Vagina (tissue), 2 donors: Measurements from ENCODE around the gene AK3. TPM values are rescaled to one million over a fixed set of nuclear protein-coding genes. Genes with fewer than 3 reads are reported as not detected.
A peak's percentile ranks its signal among the peaks of the same experiment; 100 is the strongest.
"Not testable (repeated sequence)": the region's sequence is repeated elsewhere in the genome, so short reads cannot be mapped to it uniquely, and the experiment has no call there.

Source experiments
- DNase-seq, 2 donors: peaks; one replicate each; pipeline ENCODE4 v3.0.0-alpha.2; 2017; ENCODE audit errors: extremely low spot score in 2 of 2
- H3K27ac ChIP-seq: fragments of 200-600 bp; sonication (generic); one replicate; pipeline ENCODE4 v1.5.1; 2019
- H3K27me3 ChIP-seq: fragments of 200-600 bp; sonication (generic); one replicate; pipeline ENCODE4 v1.5.1; 2019
- H3K36me3 ChIP-seq, 2 donors: fragments of 200-600 bp; sonication (generic); one replicate each; pipeline ENCODE4 v1.5.1; 2017 to 2019
- H3K4me1 ChIP-seq: fragments of 200-600 bp; sonication (generic); one replicate; pipeline ENCODE4 v1.5.1; 2019
- H3K4me3 ChIP-seq, 2 donors: fragments of 200-600 bp; sonication (generic); 1 replicate in 1 of 2; 2 replicates in 1 of 2; pipeline ENCODE4 v1.5.1; 2016 to 2019
- H3K9me3 ChIP-seq: fragments of 200-600 bp; sonication (generic); one replicate; pipeline ENCODE4 v1.5.1; 2019
- POLR2A ChIP-seq, 2 donors: fragments of 450-650 bp; IDR thresholded peaks; one replicate each; pipeline ENCODE4 v1.6.1; 2017; ENCODE audit warnings: antibody characterized with exemption in 2 of 2, mild to moderate bottlenecking in 2 of 2, moderate library complexity in 2 of 2
- POLR2AphosphoS5 ChIP-seq, 2 donors: sonication (generic); formaldehyde crosslinking; IDR thresholded peaks; one replicate each; pipeline ENCODE4 v1.9.0; 2017; ENCODE audit warnings: antibody characterized with exemption in 2 of 2, mild to moderate bottlenecking in 2 of 2, low read depth in 1 of 2; ENCODE audit not compliant: insufficient read depth in 1 of 2
- intact Hi-C: fragments of 100-400 bp; cut with DNase I; formaldehyde crosslinking; loops from one replicate; pipeline ENCODE4 v1.15.1; 2023
- total RNA-seq: library from RNA; depleted of rRNA; stranded (reverse); fragments of >200 nt; gene quantifications from one replicate; pipeline ENCODE4 v1.2.3, GENCODE V29; 2016
- TF ChIP-seq, protein P1 (sequence below), 3 experiments: fragments of 450-650 bp in 2 of 3; fragments of 200-600 bp in 1 of 3; sonication (generic) in 1 of 3; IDR thresholded peaks; one replicate each; pipeline ENCODE4 v1.5.1; 2017 to 2019; ENCODE audit warnings: antibody characterized with exemption in 3 of 3, mild to moderate bottlenecking in 2 of 3, moderate library complexity in 2 of 3

Gene AK3
- total RNA-seq, 1 donor from 2014 or later: 72.4 TPM

DNA sequence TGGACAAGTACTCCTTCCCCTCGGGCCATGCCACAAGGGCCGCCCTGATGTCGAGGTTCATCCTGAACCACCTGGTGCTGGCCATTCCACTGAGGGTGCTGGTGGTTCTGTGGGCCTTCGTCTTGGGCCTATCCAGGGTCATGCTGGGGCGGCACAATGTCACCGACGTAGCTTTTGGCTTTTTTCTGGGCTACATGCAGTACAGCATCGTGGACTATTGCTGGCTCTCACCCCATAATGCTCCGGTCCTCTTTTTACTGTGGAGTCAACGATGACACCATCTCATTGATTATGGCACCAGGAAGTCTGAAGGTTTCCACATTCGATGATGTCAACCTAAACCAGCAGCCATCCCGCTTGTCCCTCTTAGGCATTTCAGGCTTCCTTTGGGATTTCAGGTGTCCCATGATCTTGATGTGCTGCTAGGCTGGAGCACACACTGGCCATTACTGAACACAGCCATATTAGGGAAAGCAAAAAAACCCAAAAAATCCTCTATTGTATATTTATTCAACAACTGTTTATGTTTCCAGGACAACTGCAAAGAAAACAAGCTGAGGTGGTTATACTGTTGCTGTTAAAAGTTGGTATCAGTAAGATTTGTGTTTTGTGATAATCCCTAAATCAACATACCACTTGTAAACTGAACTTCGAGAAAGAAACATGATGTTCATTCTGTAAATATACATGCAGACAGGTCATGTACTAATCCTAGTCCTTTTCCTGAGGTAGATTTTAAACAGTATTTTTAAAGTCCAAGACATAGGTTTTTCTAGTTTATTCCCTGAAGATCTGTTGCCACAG, 77.8 kb downstream of the AK3 start:
- Histone ChIP-seq H3K4me3 (peak overlapping the region; percentile 72 to 84), H3K9me3 (no peaks in the 10 kb centered on the region), H3K4me1 (peaks cover 48% of the 10 kb centered on the region), H3K36me3 (no peaks in the 10 kb centered on the region), H3K27me3 (no peaks in the 10 kb centered on the region), H3K27ac (peak overlapping the region; percentile 76)
- intact Hi-C loops: no loop called here
- TF ChIP-seq, protein P1, sequence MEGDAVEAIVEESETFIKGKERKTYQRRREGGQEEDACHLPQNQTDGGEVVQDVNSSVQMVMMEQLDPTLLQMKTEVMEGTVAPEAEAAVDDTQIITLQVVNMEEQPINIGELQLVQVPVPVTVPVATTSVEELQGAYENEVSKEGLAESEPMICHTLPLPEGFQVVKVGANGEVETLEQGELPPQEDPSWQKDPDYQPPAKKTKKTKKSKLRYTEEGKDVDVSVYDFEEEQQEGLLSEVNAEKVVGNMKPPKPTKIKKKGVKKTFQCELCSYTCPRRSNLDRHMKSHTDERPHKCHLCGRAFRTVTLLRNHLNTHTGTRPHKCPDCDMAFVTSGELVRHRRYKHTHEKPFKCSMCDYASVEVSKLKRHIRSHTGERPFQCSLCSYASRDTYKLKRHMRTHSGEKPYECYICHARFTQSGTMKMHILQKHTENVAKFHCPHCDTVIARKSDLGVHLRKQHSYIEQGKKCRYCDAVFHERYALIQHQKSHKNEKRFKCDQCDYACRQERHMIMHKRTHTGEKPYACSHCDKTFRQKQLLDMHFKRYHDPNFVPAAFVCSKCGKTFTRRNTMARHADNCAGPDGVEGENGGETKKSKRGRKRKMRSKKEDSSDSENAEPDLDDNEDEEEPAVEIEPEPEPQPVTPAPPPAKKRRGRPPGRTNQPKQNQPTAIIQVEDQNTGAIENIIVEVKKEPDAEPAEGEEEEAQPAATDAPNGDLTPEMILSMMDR (IDR thresholded peaks at IDR 0.05): no peak
- no peak for TF ChIP-seq POLR2A (IDR thresholded peaks at IDR 0.05)
- no peak for TF ChIP-seq POLR2AphosphoS5 (IDR thresholded peaks at IDR 0.05; ENCODE audit: insufficient read depth in 1 of 2, low read depth in 1 of 2)
- no peak for DNase-seq

DNA sequence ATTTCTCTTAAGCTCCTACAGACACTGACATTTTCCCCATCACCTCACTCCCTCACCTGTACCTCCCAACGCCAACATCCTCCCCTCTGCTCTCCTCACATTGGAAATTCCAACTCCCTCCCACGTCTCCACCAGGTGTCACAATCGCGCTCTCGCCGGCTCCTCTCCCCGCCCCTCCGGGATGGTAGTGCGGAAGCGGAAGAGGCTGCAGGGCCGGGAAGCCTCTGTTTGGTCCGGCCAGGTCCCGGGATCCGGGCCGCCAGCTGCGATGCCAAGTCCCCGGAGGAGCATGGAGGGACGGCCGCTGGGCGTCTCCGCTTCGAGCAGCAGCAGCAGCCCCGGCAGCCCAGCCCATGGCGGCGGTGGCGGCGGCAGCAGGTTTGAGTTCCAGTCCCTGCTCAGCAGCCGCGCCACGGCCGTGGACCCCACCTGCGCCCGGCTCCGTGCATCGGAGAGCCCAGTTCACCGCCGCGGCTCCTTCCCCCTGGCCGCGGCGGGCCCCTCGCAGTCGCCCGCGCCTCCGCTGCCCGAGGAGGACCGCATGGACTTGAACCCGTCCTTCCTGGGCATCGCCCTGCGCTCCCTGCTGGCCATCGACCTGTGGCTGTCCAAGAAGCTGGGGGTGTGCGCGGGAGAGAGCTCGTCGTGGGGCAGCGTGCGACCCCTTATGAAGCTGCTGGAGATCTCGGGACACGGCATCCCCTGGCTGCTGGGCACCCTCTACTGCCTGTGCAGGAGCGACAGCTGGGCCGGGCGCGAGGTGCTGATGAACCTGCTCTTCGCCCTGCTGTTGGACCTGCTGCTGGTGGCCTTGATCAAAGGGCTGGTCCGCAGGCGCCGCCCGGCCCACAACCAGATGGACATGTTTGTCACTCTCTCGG, 78.7 kb downstream of the AK3 start, which contains the start of gene PLPP6:
PLPP6 (plus strand) TSS at position 187 of the 881 bp plus-strand sequence; CDS start at position 269, 82 bp downstream.
- Histone ChIP-seq H3K27ac (peak within 1 kb of the TSS; percentile 76), H3K9me3 (no peaks in the 10 kb centered on the region), H3K4me3 (peak within 1 kb of the TSS; percentile 72 to 84), H3K36me3 (no peaks in the 10 kb centered on the region), H3K4me1 (peaks cover 48% of the 10 kb centered on the region), H3K27me3 (no peaks in the 10 kb centered on the region)
- intact Hi-C loops: no loop called here
- peak in 1 of 2 donors; percentile 91 for DNase-seq
- TF ChIP-seq POLR2A (IDR thresholded peaks at IDR 0.05) (peak in 1 of 2 donors; percentile 46), POLR2AphosphoS5 (IDR thresholded peaks at IDR 0.05; ENCODE audit: insufficient read depth in 1 of 2, low read depth in 1 of 2) (peak; percentile 72 to 90)
- TF ChIP-seq, protein P1 (IDR thresholded peaks at IDR 0.05): peak; percentile 52 to 60 (median 55)

DNA sequence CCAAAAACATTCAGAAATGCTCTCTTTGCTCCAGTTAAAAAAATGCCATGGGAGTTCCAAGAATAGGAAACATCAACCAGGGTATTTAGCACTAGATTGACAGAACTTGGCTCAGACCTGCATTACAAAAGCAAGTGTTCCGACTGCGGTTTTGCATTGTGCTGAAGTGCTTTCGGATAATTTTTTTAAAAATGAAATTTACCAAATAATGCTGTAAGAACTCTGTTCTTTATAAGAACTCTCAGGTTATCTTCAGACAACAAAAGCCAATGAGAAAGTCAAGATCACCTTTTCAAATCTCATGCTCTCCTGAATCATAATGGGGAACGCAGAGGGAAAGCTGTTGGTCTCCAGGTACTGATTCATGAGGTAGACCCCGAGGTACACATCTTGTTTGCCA, 79.4 kb downstream of the AK3 start:
- Histone ChIP-seq H3K4me1 (peaks cover 44% of the 10 kb centered on the region), H3K9me3 (no peaks in the 10 kb centered on the region), H3K4me3 (peak overlapping the region; percentile 72 to 84), H3K27ac (peak overlapping the region; percentile 76), H3K27me3 (no peaks in the 10 kb centered on the region), H3K36me3 (no peaks in the 10 kb centered on the region)
- DNase-seq: no peak
- intact Hi-C loops: no loop called here
- TF ChIP-seq, protein P1 (IDR thresholded peaks at IDR 0.05): no peak
- TF ChIP-seq POLR2AphosphoS5 (IDR thresholded peaks at IDR 0.05; ENCODE audit: insufficient read depth in 1 of 2, low read depth in 1 of 2): no peak
- TF ChIP-seq POLR2A (IDR thresholded peaks at IDR 0.05): no peak

DNA sequence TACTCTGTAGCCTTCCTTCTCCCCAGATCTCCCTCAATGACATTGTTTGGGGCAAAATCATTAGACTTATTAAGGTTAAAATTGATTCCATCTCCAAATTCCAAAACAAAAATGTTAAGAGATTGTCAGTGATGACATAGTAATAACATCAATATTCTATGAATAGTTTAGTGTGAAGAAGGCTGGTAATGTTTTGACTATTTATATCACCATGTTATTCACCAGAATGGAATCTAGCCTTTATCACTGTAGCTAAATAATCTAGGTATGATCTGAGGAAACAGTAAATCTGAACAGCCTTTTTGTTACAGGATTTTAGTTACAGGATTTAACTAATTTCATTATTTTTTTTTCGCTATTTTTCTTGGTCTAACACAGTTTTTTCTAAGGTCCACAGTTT, 79.8 kb downstream of the AK3 start:
- H3K27me3 ChIP-seq: no peaks in the 10 kb centered on the region
- DNase-seq: no peak
- H3K36me3 ChIP-seq: no peaks in the 10 kb centered on the region
- no peak overlapping the region for H3K27ac ChIP-seq
- intact Hi-C loops: no loop called here
- no peak overlapping the region for H3K4me3 ChIP-seq
- H3K9me3 ChIP-seq: no peaks in the 10 kb centered on the region
- TF ChIP-seq POLR2A (IDR thresholded peaks at IDR 0.05): no peak
- no peak for TF ChIP-seq POLR2AphosphoS5 (IDR thresholded peaks at IDR 0.05; ENCODE audit: insufficient read depth in 1 of 2, low read depth in 1 of 2)
- TF ChIP-seq, protein P1 (IDR thresholded peaks at IDR 0.05): no peak
- H3K4me1 ChIP-seq: peaks cover 43% of the 10 kb centered on the region

GRCh38 chr9:4660665-4661064, 80.3 kb downstream of the AK3 start:
- H3K36me3 ChIP-seq, H3K9me3 ChIP-seq, intact Hi-C loops, H3K27ac ChIP-seq, H3K27me3 ChIP-seq, DNase-seq, H3K4me3 ChIP-seq: not testable (repeated sequence)
- peaks cover 41% of the 10 kb centered on the region for H3K4me1 ChIP-seq
